Activated T-helper 2 cell treated with anti-CD3 and anti-CD28 coated beads, Interferon-gamma antibody, Interleukin-2, Interleukin-4, amounts not matched to agents 10 μg/mL and 5 μg/mL and 100 μg/mL, durations not matched to agents 14 hours and 24 hours and 36 hours (primary cell): ENCODE data around the gene PRICKLE3. TPM values are rescaled to one million over a fixed set of nuclear protein-coding genes. Genes with fewer than 3 reads are reported as not detected.
"Not testable (repeated sequence)": the region's sequence is repeated elsewhere in the genome, so short reads cannot be mapped to it uniquely, and the experiment has no call there.

Experiments used
- DNase-seq: peaks from one replicate; pipeline ENCODE4 v3.0.0; 2021; ENCODE audit warnings: low spot score
- H3K27ac Mint-ChIP-seq: one replicate; pipeline ENCODE4 v1.8.0; 2021; ENCODE audit warnings: mixed read lengths
- H3K27me3 Mint-ChIP-seq: one replicate; pipeline ENCODE4 v1.8.0; 2021; ENCODE audit warnings: low read depth, mixed read lengths
- H3K36me3 Mint-ChIP-seq: one replicate; pipeline ENCODE4 v1.8.0; 2021; ENCODE audit warnings: low read depth, mixed read lengths
- H3K4me1 Mint-ChIP-seq: one replicate; pipeline ENCODE4 v1.8.0; 2021; ENCODE audit warnings: low read depth, mixed read lengths
- H3K4me3 Mint-ChIP-seq: one replicate; pipeline ENCODE4 v1.8.0; 2021; ENCODE audit warnings: low read depth, mild to moderate bottlenecking, moderate library complexity, mixed read lengths
- H3K9me3 Mint-ChIP-seq: one replicate; pipeline ENCODE4 v1.8.0; 2021; ENCODE audit warnings: mixed read lengths
- intact Hi-C: fragments of 100-400 bp; cut with micrococcal nuclease; formaldehyde crosslinking; loops from one replicate; pipeline ENCODE4 v1.15.1; 2023
- total RNA-seq: library from RNA; stranded (reverse); gene quantifications from 2 replicates; pipeline ENCODE4 v1.2.3, GENCODE V29; 2022

PRICKLE3 gene
- total RNA-seq, 1 donor from 2014 or later = 26.9 TPM

DNA sequence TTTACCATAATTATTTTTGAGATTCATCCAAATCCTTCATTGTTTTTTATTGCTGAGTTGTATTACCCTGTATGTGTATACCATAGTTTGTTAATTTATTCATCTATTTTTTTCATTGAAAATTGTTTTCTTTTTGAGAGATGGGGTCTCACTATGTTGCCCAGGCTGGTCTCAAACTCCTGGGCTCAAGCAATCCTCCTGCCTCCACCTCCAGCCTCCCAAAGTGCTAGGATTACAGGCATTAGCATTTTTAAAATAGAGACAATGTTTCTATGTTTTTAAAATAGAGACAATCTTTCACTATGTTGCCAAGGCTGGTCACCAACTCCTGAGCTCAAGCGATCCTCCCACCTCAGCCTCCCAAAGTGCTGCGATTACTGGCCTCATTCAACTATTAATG lies 25.3 kb downstream of the PRICKLE3 start:
- H3K27me3 Mint-ChIP-seq = no peaks in the 10 kb centered on the region
- H3K27ac Mint-ChIP-seq = no peak overlapping the region
- no peaks in the 10 kb centered on the region for H3K9me3 Mint-ChIP-seq
- no peaks in the 10 kb centered on the region for H3K36me3 Mint-ChIP-seq
- intact Hi-C loops = loop anchor here (10.0 kb wide), 2 partner anchors 56 to 356 kb away; partner anchors contain the start of gene HDAC6
- peaks cover 10% of the 10 kb centered on the region for H3K4me1 Mint-ChIP-seq
- H3K4me3 Mint-ChIP-seq = no peak overlapping the region
- no peak for DNase-seq

- no peaks in the 10 kb centered on the region for H3K27me3 Mint-ChIP-seq
- peak overlapping the region; percentile 17 for H3K4me3 Mint-ChIP-seq
- no peaks in the 10 kb centered on the region for H3K36me3 Mint-ChIP-seq
- peaks cover 11% of the 10 kb centered on the region for H3K4me1 Mint-ChIP-seq
- H3K9me3 Mint-ChIP-seq = no peaks in the 10 kb centered on the region
- no peak for DNase-seq
- H3K27ac Mint-ChIP-seq = no peak overlapping the region
- intact Hi-C loops = loop anchor here (5.0 kb wide), 1 partner anchor 35 kb away; no protein-coding TSS in a partner anchor
Observed at GRCh38 chrX:49157194-49157593, 29.0 kb downstream of the PRICKLE3 start.

GRCh38 chrX:49155900-49156837 lies 30.0 kb downstream of the PRICKLE3 start:
- Mint-ChIP-seq H3K9me3 (no peaks in the 10 kb centered on the region), H3K27me3 (no peaks in the 10 kb centered on the region), H3K4me3 (peak overlapping the region; percentile 83), H3K36me3 (no peaks in the 10 kb centered on the region), H3K4me1 (peaks cover 11% of the 10 kb centered on the region), H3K27ac (peak overlapping the region; percentile 92)
- intact Hi-C loops = loop anchor here (1.0 to 5.0 kb wide), 3 partner anchors 33 to 113 kb away; partner anchors contain the start of genes GPKOW and TFE3
- peak; percentile 82 for DNase-seq

DNA sequence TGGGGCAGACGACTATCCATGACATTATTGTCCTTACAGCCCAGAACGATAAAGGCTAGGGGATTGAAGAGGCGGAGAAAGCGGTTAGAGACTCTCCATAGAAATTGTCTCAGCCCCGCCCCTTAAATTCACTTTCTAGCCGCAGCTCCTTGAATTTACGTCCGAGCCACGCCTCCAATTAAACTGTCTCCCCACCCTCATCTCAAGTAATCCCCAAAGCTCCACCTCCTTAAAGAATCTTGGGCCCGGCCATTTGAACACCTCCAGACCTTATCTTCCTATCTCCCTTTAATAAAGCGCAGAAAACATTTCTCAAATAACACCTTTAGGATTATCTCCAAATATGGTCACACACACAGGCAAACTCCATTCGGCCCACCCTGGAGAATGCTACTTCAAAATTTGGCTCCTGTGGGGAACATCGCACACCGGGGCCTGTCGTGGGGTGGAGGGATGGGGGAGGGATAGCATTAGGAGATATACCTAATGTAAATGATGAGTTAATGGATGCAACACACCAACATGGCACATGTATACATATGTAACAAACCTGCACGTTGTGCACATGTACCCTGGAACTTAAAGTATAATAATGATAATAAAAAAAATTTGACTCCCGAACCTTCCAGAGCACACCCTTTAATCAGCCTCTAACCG lies 30.8 kb downstream of the PRICKLE3 start:
- H3K9me3 Mint-ChIP-seq = no peaks in the 10 kb centered on the region
- H3K4me1 Mint-ChIP-seq = peaks cover 11% of the 10 kb centered on the region
- H3K27ac Mint-ChIP-seq = peak overlapping the region; percentile 92
- no peaks in the 10 kb centered on the region for H3K27me3 Mint-ChIP-seq
- intact Hi-C loops = loop anchor here (1.0 to 5.0 kb wide), 2 partner anchors 37 to 112 kb away; partner anchors contain the start of gene TFE3
- H3K36me3 Mint-ChIP-seq = no peaks in the 10 kb centered on the region
- peak overlapping the region; percentile 83 for H3K4me3 Mint-ChIP-seq
- DNase-seq = peak; percentile 34

DNA sequence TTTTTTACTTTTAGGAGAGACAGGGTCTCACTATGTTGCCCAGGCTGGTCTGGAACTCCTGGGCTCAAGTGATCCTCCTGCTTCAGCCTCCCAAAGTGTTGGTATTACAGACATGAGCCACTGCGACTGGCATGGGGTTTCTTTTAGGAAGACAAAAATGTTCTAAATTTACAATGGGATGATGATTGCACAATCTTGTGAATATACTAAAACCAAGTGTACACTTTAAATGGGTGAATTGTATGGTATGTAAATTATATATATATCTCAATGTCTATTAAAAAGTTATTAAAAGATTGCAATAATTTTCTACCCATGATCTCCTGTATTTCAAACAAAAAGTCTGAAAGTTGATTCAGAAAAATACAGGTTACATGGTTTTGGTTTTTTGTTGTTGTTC lies 32.7 kb downstream of the PRICKLE3 start:
- no peak for DNase-seq
- H3K36me3 Mint-ChIP-seq = no peaks in the 10 kb centered on the region
- H3K27ac Mint-ChIP-seq = no peak overlapping the region
- H3K27me3 Mint-ChIP-seq = no peaks in the 10 kb centered on the region
- intact Hi-C loops = no loop called here
- H3K4me1 Mint-ChIP-seq = peaks cover 11% of the 10 kb centered on the region
- H3K9me3 Mint-ChIP-seq = no peaks in the 10 kb centered on the region
- H3K4me3 Mint-ChIP-seq = no peak overlapping the region

DNA sequence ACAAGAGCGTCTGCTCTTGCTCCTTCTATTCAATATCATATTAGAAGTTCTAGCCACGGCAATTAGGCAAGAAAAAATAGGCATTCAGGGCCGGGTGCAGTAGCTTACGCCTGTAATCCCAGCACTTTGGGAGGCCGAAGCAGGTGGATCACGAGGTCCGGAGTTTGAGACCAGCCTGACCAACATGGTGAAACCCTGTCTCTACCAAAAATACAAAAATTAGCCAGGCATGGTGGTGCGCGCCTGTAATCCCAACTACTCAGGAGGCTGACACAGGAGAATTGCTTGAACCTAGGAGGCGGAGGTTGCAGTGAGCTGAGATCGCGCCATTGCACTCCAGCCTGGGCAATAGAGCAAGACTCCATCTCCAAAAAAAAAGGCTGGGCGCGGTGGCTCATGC lies 36.9 kb downstream of the PRICKLE3 start:
- intact Hi-C loops, H3K4me1 Mint-ChIP-seq, H3K9me3 Mint-ChIP-seq, H3K36me3 Mint-ChIP-seq, DNase-seq, H3K4me3 Mint-ChIP-seq, H3K27ac Mint-ChIP-seq, H3K27me3 Mint-ChIP-seq: not testable (repeated sequence)

DNA sequence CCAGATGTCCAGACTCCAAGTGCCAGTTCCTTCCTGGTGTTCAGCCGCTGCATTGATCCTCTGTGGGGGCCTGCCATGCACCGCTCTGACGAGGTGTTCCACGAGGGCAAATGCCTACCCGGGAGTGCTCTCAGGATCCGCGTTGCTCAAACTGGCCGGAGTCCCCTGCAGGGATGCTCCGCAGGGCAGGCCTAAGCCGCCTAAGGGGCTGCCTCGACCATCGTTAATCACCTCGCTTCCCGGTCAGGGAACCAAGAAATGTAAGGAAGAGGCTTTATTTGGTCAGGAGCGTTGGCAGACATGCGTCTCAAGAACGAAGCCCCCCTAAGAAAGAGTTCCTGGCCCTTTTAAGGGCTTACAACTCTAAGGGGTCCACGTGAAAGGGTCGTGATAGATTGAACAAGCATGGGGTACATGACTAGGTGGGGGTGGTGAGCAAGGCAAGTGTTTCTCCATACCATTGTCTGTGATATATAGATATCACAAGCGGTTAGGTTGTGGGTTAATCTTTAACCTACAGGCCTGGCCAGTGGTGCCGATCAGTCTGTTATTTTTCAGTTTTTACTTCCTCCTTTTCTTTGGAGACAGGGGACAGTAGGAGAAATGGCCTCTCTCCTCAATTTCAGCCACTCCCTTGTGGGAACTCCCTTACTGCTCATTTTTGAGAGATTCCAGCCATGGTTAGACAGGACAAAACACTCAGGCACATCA lies 37.6 kb downstream of the PRICKLE3 start:
- H3K36me3 Mint-ChIP-seq, H3K9me3 Mint-ChIP-seq, DNase-seq, H3K27me3 Mint-ChIP-seq, H3K4me3 Mint-ChIP-seq, H3K27ac Mint-ChIP-seq, intact Hi-C loops, H3K4me1 Mint-ChIP-seq: not testable (repeated sequence)

GRCh38 chrX:49147936-49148335 lies 38.2 kb downstream of the PRICKLE3 start:
- Mint-ChIP-seq H3K4me1 (no peaks in the 10 kb centered on the region), H3K36me3 (no peaks in the 10 kb centered on the region), H3K4me3 (no peak overlapping the region), H3K27me3 (no peaks in the 10 kb centered on the region), H3K27ac (no peak overlapping the region), H3K9me3 (no peaks in the 10 kb centered on the region)
- intact Hi-C loops = no loop called here
- no peak for DNase-seq

GRCh38 chrX:49147282-49147681 lies 38.9 kb downstream of the PRICKLE3 start:
- intact Hi-C loops = no loop called here
- Mint-ChIP-seq H3K4me1 (no peaks in the 10 kb centered on the region), H3K27me3 (no peaks in the 10 kb centered on the region), H3K36me3 (no peaks in the 10 kb centered on the region), H3K27ac (no peak overlapping the region), H3K9me3 (no peaks in the 10 kb centered on the region), H3K4me3 (no peak overlapping the region)
- no peak for DNase-seq

- H3K27ac Mint-ChIP-seq, H3K4me3 Mint-ChIP-seq, H3K4me1 Mint-ChIP-seq, H3K36me3 Mint-ChIP-seq, H3K27me3 Mint-ChIP-seq, intact Hi-C loops, DNase-seq: not testable (repeated sequence)
- peaks cover 14% of the 10 kb centered on the region for H3K9me3 Mint-ChIP-seq
Observed at GRCh38 chrX:49143154-49143553, 43.0 kb downstream of the PRICKLE3 start.

GRCh38 chrX:49142264-49142663 lies 43.9 kb downstream of the PRICKLE3 start:
- DNase-seq, intact Hi-C loops, H3K4me1 Mint-ChIP-seq, H3K27ac Mint-ChIP-seq, H3K27me3 Mint-ChIP-seq, H3K4me3 Mint-ChIP-seq, H3K36me3 Mint-ChIP-seq: not testable (repeated sequence)
- peaks cover 14% of the 10 kb centered on the region for H3K9me3 Mint-ChIP-seq

GRCh38 chrX:49139713-49140112 lies 46.5 kb downstream of the PRICKLE3 start:
- no peak overlapping the region for H3K27ac Mint-ChIP-seq
- no peak overlapping the region for H3K4me3 Mint-ChIP-seq
- H3K27me3 Mint-ChIP-seq = no peaks in the 10 kb centered on the region
- H3K4me1 Mint-ChIP-seq = no peaks in the 10 kb centered on the region
- H3K9me3 Mint-ChIP-seq = peaks cover 14% of the 10 kb centered on the region
- peaks cover 5% of the 10 kb centered on the region for H3K36me3 Mint-ChIP-seq
- intact Hi-C loops = no loop called here
- no peak for DNase-seq
